GM06990 (cell line): ENCODE data around the gene MRPL16.
"Not testable (repeated sequence)": the region's sequence is repeated elsewhere in the genome, so short reads cannot be mapped to it uniquely, and the experiment has no call there.

Source experiments
- DNase-seq: peaks from one replicate; pipeline ENCODE4 v3.0.0-alpha.2; 2011; ENCODE audit not compliant: insufficient read length; ENCODE audit errors: extremely low read depth
- H3K27me3 ChIP-seq: replicated peaks from 2 replicates; pipeline ENCODE4 v1.6.0; 2011; ENCODE audit warnings: low read length; ENCODE audit not compliant: control insufficient read depth, insufficient read depth
- H3K36me3 ChIP-seq: 2 replicates; pipeline ENCODE4 v1.5.1; 2011; ENCODE audit warnings: low read length; ENCODE audit not compliant: control insufficient read depth, insufficient read depth
- H3K4me3 ChIP-seq: replicated peaks from 2 replicates; pipeline ENCODE4 v1.5.1; 2011; ENCODE audit warnings: low read depth, mild to moderate bottlenecking, control low read depth, low read length
- TF ChIP-seq, protein P1 (sequence below): IDR thresholded peaks from 2 replicates; pipeline ENCODE4 v1.5.1; 2011; ENCODE audit warnings: low read length, control low read depth, mild to moderate bottlenecking, inconsistent platforms; ENCODE audit not compliant: insufficient read depth, poor library complexity, severe bottlenecking

The MRPL16 gene

DNA sequence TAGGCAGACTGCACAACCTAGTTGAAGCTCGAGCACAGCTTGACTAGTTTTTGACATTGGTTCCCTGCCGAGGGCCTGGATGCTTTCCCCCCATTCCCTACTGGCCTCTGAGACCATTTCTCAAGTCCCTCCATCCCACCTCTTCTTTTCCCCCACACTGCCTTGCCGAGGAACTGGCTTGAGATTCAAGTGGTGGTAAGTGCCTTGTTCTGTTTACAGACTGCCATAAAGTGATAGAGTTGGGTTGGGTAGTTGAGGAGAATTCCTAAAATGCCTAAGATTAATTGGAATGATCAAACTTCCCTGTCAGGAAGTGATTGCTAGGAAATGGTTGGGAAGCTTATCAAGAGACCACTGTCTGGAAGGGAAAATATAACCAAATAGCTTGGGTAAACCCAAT lies 16.2 kb downstream of the MRPL16 start:
- Histone ChIP-seq H3K27me3 (no peaks in the 10 kb centered on the region), H3K36me3 (no peaks in the 10 kb centered on the region), H3K4me3 (no peak overlapping the region)
- DNase-seq: no peak
- TF ChIP-seq, protein P1, sequence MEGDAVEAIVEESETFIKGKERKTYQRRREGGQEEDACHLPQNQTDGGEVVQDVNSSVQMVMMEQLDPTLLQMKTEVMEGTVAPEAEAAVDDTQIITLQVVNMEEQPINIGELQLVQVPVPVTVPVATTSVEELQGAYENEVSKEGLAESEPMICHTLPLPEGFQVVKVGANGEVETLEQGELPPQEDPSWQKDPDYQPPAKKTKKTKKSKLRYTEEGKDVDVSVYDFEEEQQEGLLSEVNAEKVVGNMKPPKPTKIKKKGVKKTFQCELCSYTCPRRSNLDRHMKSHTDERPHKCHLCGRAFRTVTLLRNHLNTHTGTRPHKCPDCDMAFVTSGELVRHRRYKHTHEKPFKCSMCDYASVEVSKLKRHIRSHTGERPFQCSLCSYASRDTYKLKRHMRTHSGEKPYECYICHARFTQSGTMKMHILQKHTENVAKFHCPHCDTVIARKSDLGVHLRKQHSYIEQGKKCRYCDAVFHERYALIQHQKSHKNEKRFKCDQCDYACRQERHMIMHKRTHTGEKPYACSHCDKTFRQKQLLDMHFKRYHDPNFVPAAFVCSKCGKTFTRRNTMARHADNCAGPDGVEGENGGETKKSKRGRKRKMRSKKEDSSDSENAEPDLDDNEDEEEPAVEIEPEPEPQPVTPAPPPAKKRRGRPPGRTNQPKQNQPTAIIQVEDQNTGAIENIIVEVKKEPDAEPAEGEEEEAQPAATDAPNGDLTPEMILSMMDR: no peak

DNA sequence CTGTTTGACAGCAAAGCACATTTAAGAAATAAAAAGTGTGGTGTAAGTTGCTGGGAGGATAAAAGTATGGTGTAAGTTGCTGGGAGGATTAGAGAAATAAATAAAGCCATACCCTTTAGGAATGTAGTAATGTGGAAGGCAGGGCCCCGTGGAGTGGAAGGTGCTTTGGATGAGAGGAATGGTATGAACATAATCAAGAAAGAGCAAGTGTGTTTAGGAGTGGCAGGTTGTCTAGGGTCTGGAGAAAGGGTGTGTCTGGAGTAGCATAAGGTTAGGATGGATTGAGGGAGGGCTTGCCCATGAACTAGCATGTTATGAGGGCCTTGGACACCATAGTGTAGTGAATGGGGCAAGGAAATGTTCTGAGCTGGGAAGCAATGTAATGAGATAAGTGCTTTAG lies 18.1 kb downstream of the MRPL16 start:
- Histone ChIP-seq H3K27me3 (no peaks in the 10 kb centered on the region), H3K36me3 (no peaks in the 10 kb centered on the region), H3K4me3 (no peak overlapping the region)
- no peak for DNase-seq
- TF ChIP-seq, protein P1: no peak

DNA sequence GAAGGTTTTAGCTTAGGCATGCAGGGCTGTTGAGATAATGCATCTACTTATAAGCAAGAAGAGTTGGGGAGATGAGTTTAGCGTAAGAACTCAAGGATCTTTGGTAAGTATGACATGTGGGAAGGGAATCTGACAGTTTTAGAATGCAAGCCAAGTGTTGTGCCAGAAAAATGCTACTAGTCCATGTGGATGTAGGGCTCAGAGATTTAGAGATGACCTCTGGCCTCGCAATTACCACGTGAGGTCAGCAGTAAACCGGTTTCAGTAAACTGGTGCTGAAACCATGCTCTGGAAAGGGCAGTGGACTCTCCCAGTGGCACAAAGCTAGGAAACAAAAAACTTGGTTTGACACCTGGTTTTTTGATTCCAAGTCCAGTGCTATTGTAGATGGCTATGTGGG lies 18.9 kb downstream of the MRPL16 start:
- TF ChIP-seq, protein P1: no peak
- H3K36me3 ChIP-seq: no peaks in the 10 kb centered on the region
- DNase-seq: no peak
- H3K4me3 ChIP-seq: no peak overlapping the region
- H3K27me3 ChIP-seq: no peaks in the 10 kb centered on the region

DNA sequence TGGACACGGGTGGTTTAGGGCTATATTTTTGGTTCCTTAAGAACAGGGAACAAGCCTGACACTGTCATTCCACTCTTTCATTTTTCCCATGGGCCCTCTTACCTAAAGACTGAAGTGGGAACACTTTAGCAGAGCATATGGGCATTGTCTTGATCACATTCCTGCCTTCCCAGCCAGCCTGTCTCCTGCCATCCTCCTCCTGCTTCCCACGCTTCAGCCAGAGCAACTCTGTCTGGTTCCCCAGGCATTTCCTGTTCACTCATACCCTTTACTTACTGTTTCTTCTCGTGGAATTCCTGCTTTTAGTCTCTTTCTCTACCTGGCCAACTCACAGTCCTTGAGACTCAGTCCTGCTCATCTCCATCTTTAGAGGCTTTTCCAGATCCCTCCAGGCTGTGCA lies 22.8 kb downstream of the MRPL16 start:
- Histone ChIP-seq H3K36me3 (no peaks in the 10 kb centered on the region), H3K4me3 (no peak overlapping the region), H3K27me3 (no peaks in the 10 kb centered on the region; the same call in 1 of the 2 replicates)
- TF ChIP-seq, protein P1: no peak
- DNase-seq: no peak

DNA sequence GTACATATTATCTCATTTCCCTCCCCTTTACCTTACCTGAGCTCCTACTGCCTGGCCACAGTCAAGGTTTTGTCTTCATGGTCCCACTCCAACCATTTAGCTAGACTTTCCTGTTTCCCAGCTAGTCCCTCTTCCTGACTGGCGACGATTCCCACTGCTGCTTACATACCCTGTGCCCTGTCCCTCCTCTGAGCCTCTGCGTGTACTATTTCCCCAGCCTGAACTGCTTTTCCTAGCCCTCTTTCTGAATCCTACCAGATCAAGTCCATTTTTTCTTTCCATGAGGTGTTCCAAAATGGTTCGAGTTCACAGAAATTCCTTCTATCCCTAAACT lies 23.4 kb downstream of the MRPL16 start:
- DNase-seq: no peak
- H3K36me3 ChIP-seq: no peaks in the 10 kb centered on the region
- TF ChIP-seq, protein P1: no peak
- no peak overlapping the region for H3K4me3 ChIP-seq
- H3K27me3 ChIP-seq: no peaks in the 10 kb centered on the region; the same call in 1 of the 2 replicates

DNA sequence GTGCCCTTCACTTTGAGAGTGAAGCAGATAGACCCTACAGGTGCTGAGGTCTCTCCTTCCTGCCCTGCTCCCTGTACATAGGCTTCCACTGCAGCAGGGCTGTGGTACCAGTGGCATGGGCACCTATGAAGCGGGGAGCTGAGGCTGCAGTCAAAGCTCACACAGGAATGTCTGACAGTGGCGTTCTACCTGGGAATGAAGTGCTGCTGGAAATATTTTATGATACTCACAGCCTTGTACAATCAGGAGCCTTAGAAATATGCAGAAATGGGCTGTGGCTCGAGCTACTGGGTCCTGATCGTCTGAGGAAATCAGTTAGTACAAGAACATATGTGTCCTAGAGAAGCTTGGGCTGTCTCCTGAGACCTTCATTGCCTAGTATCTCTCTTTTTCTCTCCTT lies 24.8 kb downstream of the MRPL16 start:
- H3K27me3 ChIP-seq: no peaks in the 10 kb centered on the region; the same call in 1 of the 2 replicates
- no peak overlapping the region for H3K4me3 ChIP-seq
- no peak for DNase-seq
- TF ChIP-seq, protein P1: no peak
- H3K36me3 ChIP-seq: no peaks in the 10 kb centered on the region

DNA sequence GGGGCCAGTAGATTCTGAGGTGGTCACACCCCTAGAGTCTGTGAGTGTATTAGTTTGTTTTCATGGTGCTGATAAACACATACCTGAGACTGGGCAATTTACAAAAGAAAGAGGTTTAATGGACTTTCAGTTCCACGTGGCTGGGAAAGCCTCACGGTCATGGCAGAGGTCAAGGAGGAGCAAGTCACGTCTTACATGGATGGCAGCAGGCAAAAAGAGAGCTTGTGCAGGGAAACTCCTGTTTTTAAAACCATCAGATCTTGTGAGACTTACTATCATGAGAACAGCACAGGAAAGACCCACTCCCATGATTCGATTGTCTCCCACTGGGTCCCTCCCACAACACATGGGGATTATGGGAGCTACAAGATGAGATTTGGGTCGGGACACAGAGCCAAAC lies 26.1 kb downstream of the MRPL16 start:
- not testable (repeated sequence) for H3K36me3 ChIP-seq, H3K4me3 ChIP-seq, H3K27me3 ChIP-seq, DNase-seq
